K562 (cell line): ENCODE data around the gene SLC1A2. TPM values are rescaled to one million over a fixed set of nuclear protein-coding genes. Genes with fewer than 3 reads are reported as not detected.

ENCODE experiments used
- ATAC-seq: fragments of 200-7000 bp; cut with Tn5 transposase; 3 replicates; pipeline ENCODE4 v1.9.1; 2020; ENCODE audit warnings: moderate library complexity
- BruUV-seq: library from RNA; stranded (reverse); fragments of 400-500 nt; replicated peaks from 2 replicates; lab custom pipeline; 2021; lab: Mats Ljungman, UMichigan
- CTCF ChIA-PET: fragments of 300-600 bp; formaldehyde crosslinking; extraction: SDS; loops from one replicate; lab custom pipeline; 2021; ENCODE audit warnings: low intra/inter-chr PET ratio; lab: Yijun Ruan, JAX
- POLR2A ChIA-PET: fragments of 300-600, 350-650 bp; sonication (Branson Sonifier 250); formaldehyde crosslinking; extraction: SDS; loops from one replicate; lab custom pipeline; 2021; ENCODE audit warnings: antibody characterized with exemption, inconsistent platforms; lab: Yijun Ruan, JAX
- DNase-seq, 4 experiments: peaks; one replicate each; pipeline versions ENCODE4 v3.0.0 to v3.0.0-alpha.2; 2011 to 2018; ENCODE audit warnings: low spot score in 3 of 4, mixed read lengths in 3 of 4; ENCODE audit errors: extremely low read depth in 1 of 4
- FAIRE-seq: peaks from 2 replicates; lab custom pipeline; 2011; peaks lifted over from hg19 to GRCh38; lab: Jason Lieb, UNC
- H2AFZ ChIP-seq: 2 replicates; pipeline ENCODE4 v1.6.0; 2011; ENCODE audit warnings: low read depth, low read length, control low read depth, inconsistent platforms
- H3K27ac ChIP-seq: fragments of 200-600 bp; 3 replicates; pipeline ENCODE4 v1.8.0; 2011; ENCODE audit warnings: low read depth, mild to moderate bottlenecking, control low read depth, inconsistent platforms, low read length, moderate library complexity, mixed read lengths; ENCODE audit errors: extremely low read depth
- H3K27me3 ChIP-seq, 2 experiments: fragments of 300-600 bp in 1 of 2; 2 replicates in 1 of 2; 3 replicates in 1 of 2; pipeline versions ENCODE4 v1.6.0 to v1.8.0; 2011; ENCODE audit warnings: inconsistent platforms in 2 of 2, low read length in 2 of 2, mild to moderate bottlenecking in 1 of 2, mixed read lengths in 1 of 2, moderate library complexity in 1 of 2; ENCODE audit not compliant: control insufficient read depth in 2 of 2, insufficient read depth in 2 of 2
- H3K36me3 ChIP-seq: fragments of 300-600 bp; 3 replicates; pipeline ENCODE4 v1.8.0; 2011; ENCODE audit warnings: mild to moderate bottlenecking, low read length, inconsistent platforms; ENCODE audit not compliant: control insufficient read depth, insufficient read depth
- H3K4me1 ChIP-seq, 2 experiments: fragments of 200-600 bp in 1 of 2; replicated peaks in 1 of 2; 2 replicates in 1 of 2; 3 replicates in 1 of 2; pipeline versions ENCODE4 v1.5.1 to v1.8.0; 2011; ENCODE audit warnings: inconsistent platforms in 2 of 2, low read length in 2 of 2, mild to moderate bottlenecking in 1 of 2, mixed read lengths in 1 of 2, moderate library complexity in 1 of 2; ENCODE audit not compliant: control insufficient read depth in 2 of 2, insufficient read depth in 2 of 2
- H3K4me2 ChIP-seq: 2 replicates; pipeline ENCODE4 v1.6.1; 2011; ENCODE audit warnings: low read length, control low read depth, inconsistent platforms, mixed read lengths; ENCODE audit not compliant: insufficient read depth
- H3K4me3 ChIP-seq: fragments of 200-600 bp; sonication (generic), shearing (Covaris generic); 2 replicates; pipeline ENCODE4 v1.5.1; 2016; ENCODE audit warnings: control low read depth, inconsistent platforms
- H3K79me2 ChIP-seq: fragments of 200-600 bp; 3 replicates; pipeline ENCODE4 v1.8.0; 2011; ENCODE audit warnings: low read length, inconsistent platforms; ENCODE audit not compliant: control insufficient read depth, insufficient read depth
- H3K9ac ChIP-seq, 2 experiments: 2 replicates each; pipeline versions ENCODE4 v1.6.0 to v1.6.1; 2011; ENCODE audit warnings: low read depth in 2 of 2, low read length in 2 of 2, control low read depth in 1 of 2, inconsistent platforms in 1 of 2, mild to moderate bottlenecking in 1 of 2, mixed read lengths in 1 of 2; ENCODE audit not compliant: insufficient read depth in 1 of 2
- H3K9me1 ChIP-seq: one replicate; pipeline ENCODE4 v1.6.0; 2011; ENCODE audit warnings: inconsistent platforms, mild to moderate bottlenecking, low read length, moderate library complexity; ENCODE audit not compliant: control insufficient read depth, insufficient read depth
- H3K9me3 ChIP-seq: replicated peaks from 2 replicates; pipeline ENCODE4 v1.5.1; 2011; ENCODE audit warnings: low read depth, low read length, inconsistent platforms; ENCODE audit not compliant: control insufficient read depth, insufficient read depth
- H4K20me1 ChIP-seq: replicated peaks from 2 replicates; pipeline ENCODE4 v1.6.1; 2011; ENCODE audit warnings: low read length, inconsistent platforms, mixed read lengths; ENCODE audit not compliant: control insufficient read depth, insufficient read depth
- CBFB ChIP-seq: sonication (generic); formaldehyde crosslinking; IDR thresholded peaks from 2 replicates; pipeline ENCODE4 v1.4.0; 2020; ENCODE audit warnings: mild to moderate bottlenecking, missing genetic modification reagents
- CBX8 ChIP-seq: fragments of 200-600 bp; sonication (generic); IDR thresholded peaks from 2 replicates; pipeline ENCODE4 v1.6.1; 2012; ENCODE audit warnings: borderline replicate concordance, mixed run types, low read depth, mild to moderate bottlenecking, moderate library complexity, mixed read lengths, low read length, control low read depth, inconsistent platforms; ENCODE audit not compliant: poor library complexity, severe bottlenecking; ENCODE audit errors: extremely low read depth
- CREBBP ChIP-seq: IDR thresholded peaks from one replicate; pipeline ENCODE4 v1.6.1; 2012; ENCODE audit warnings: low read depth, mild to moderate bottlenecking, control low read depth, inconsistent platforms, low read length
- ELK1 ChIP-seq: sonication (generic); formaldehyde crosslinking; IDR thresholded peaks from 2 replicates; pipeline ENCODE4 v1.8.1; 2022; ENCODE audit warnings: missing genetic modification reagents
- EP300 ChIP-seq: IDR thresholded peaks from 2 replicates; pipeline ENCODE4 v1.6.1; 2012; ENCODE audit warnings: low read length, improper control_type of control experiment
- ESRRB ChIP-seq: fragments of 250-450 bp; sonication (Bioruptor Pico); IDR thresholded peaks from 2 replicates; pipeline ENCODE4 v1.5.0; 2020; ENCODE audit warnings: mild to moderate bottlenecking, moderate library complexity, borderline replicate concordance
- MEIS2 ChIP-seq: fragments of 450-650 bp; IDR thresholded peaks from 2 replicates; pipeline ENCODE4 v1.6.1; 2014; ENCODE audit warnings: mild to moderate bottlenecking; ENCODE audit not compliant: partially characterized antibody
- SP1 ChIP-seq: sonication (generic); formaldehyde crosslinking; IDR thresholded peaks from 2 replicates; pipeline ENCODE4 v1.8.1; 2022; ENCODE audit warnings: mild to moderate bottlenecking, missing genetic modification reagents
- XRCC4 ChIP-seq: IDR thresholded peaks from one replicate; pipeline ENCODE4 v1.6.1; 2011; ENCODE audit not compliant: insufficient read depth, insufficient read length; ENCODE audit errors: extremely low read depth
- ZNF75A ChIP-seq: fragments of 450-650 bp; formaldehyde crosslinking; IDR thresholded peaks from 2 replicates; pipeline ENCODE4 v1.4.0; 2020; ENCODE audit warnings: mild to moderate bottlenecking
- WGBS: fragments of 100-300 bp; shearing (Covaris generic); methylation state at CpG from one replicate; pipeline ENCODE4 v1.1.6; 2016; ENCODE audit warnings: low coverage, mixed read lengths; ENCODE audit not compliant: insufficient coverage; ENCODE audit errors: missing lambda C conversion rate; 5-methylcytosine and 5-hydroxymethylcytosine counted together
- in situ Hi-C: fragments of 300-500 bp; cut with MboI; formaldehyde crosslinking; loops from 4 replicates; pipeline ENCODE4 v1.15.0; 2018; ENCODE audit warnings: inconsistent platforms, mixed read lengths
- intact Hi-C: fragments of 100-400 bp; cut with micrococcal nuclease; formaldehyde crosslinking; loops from 2 replicates; pipeline ENCODE4 v1.14.2; 2022
- polyA plus RNA-seq, 8 experiments: library from polyadenylated mRNA; depleted of rRNA in 4 of 8; stranded (reverse) in 5 of 8; unstranded in 3 of 8; fragments of >200 nt; fragmentation: Nextera tagmentation in 2 of 8; fragmentation: Illumina TruSeq in 1 of 8; extraction: Ambion mirVana in 2 of 8; extraction: Trizol in 1 of 8; gene quantifications; 2 replicates each; pipeline versions ENCODE4 v1.2.1 to v1.2.3, GENCODE V29; 2011 to 2014; ENCODE audit warnings: inconsistent platforms in 1 of 8, missing spikeins in 1 of 8
- total RNA-seq, 7 experiments: library from RNA; depleted of rRNA in 6 of 7; stranded (reverse); fragments of >200 nt in 6 of 7; fragmentation: Illumina TruSeq in 2 of 7; extraction: Trizol in 2 of 7; gene quantifications; 2 replicates each; pipeline versions ENCODE4 v1.2.1 to v1.2.3, GENCODE V29; 2011 to 2021; ENCODE audit warnings: low replicate concordance in 1 of 7
- TF ChIP-seq, protein P1 (sequence below): sonication (generic); formaldehyde crosslinking; IDR thresholded peaks from 2 replicates; pipeline ENCODE4 v1.8.0; 2023; ENCODE audit warnings: missing genetic modification reagents, mild to moderate bottlenecking, borderline replicate concordance

The SLC1A2 gene
- total and polyA plus RNA-seq, 9 of the 15 experiments (the other 6 are each of a cell fraction or from before 2014, with no cell fraction given): 0.03 to 0.07 (median 0.04) TPM; not detected in 5

- 0% methylated on average over 3 of the region's 3 CpGs for WGBS
- TF ChIP-seq EP300 (no peak), CBX8 (no peak), ELK1 (CRISPR knock-in tag) (no peak), ZNF75A (CRISPR knock-in tag) (no peak), SP1 (CRISPR knock-in tag) (no peak), MEIS2 (no peak), CBFB (CRISPR knock-in tag) (no peak), XRCC4 (no peak), ESRRB (CRISPR knock-in tag) (no peak), CREBBP (no peak)
- TF ChIP-seq, protein P1, sequence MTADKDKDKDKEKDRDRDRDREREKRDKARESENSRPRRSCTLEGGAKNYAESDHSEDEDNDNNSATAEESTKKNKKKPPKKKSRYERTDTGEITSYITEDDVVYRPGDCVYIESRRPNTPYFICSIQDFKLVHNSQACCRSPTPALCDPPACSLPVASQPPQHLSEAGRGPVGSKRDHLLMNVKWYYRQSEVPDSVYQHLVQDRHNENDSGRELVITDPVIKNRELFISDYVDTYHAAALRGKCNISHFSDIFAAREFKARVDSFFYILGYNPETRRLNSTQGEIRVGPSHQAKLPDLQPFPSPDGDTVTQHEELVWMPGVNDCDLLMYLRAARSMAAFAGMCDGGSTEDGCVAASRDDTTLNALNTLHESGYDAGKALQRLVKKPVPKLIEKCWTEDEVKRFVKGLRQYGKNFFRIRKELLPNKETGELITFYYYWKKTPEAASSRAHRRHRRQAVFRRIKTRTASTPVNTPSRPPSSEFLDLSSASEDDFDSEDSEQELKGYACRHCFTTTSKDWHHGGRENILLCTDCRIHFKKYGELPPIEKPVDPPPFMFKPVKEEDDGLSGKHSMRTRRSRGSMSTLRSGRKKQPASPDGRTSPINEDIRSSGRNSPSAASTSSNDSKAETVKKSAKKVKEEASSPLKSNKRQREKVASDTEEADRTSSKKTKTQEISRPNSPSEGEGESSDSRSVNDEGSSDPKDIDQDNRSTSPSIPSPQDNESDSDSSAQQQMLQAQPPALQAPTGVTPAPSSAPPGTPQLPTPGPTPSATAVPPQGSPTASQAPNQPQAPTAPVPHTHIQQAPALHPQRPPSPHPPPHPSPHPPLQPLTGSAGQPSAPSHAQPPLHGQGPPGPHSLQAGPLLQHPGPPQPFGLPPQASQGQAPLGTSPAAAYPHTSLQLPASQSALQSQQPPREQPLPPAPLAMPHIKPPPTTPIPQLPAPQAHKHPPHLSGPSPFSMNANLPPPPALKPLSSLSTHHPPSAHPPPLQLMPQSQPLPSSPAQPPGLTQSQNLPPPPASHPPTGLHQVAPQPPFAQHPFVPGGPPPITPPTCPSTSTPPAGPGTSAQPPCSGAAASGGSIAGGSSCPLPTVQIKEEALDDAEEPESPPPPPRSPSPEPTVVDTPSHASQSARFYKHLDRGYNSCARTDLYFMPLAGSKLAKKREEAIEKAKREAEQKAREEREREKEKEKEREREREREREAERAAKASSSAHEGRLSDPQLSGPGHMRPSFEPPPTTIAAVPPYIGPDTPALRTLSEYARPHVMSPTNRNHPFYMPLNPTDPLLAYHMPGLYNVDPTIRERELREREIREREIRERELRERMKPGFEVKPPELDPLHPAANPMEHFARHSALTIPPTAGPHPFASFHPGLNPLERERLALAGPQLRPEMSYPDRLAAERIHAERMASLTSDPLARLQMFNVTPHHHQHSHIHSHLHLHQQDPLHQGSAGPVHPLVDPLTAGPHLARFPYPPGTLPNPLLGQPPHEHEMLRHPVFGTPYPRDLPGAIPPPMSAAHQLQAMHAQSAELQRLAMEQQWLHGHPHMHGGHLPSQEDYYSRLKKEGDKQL: no peak
- Histone ChIP-seq H3K9me3 (no peaks in the 10 kb centered on the region), H3K27ac (no peak overlapping the region), H4K20me1 (no peaks in the 10 kb centered on the region), H3K4me2 (no peak overlapping the region), H3K4me3 (no peak overlapping the region), H3K9me1 (no peaks in the 10 kb centered on the region), H3K79me2 (no peaks in the 10 kb centered on the region), H3K9ac (no peak overlapping the region), H3K36me3 (no peaks in the 10 kb centered on the region), H3K4me1 (no peaks in the 10 kb centered on the region), H2AFZ (no peak overlapping the region), H3K27me3 (peaks cover 11 to 14% of the 10 kb centered on the region in 2 experiments; a peak in 4 of 5 replicates)
- in situ Hi-C loops (no loop called here), intact Hi-C loops (no loop called here)
- ATAC-seq (no peak), FAIRE-seq (no peak), DNase-seq (no peak)
- POLR2A ChIA-PET: no interaction called here
- no TSS peak for BruUV-seq
- CTCF ChIA-PET: interaction anchor here (1.9 kb wide), 1 partner anchor 176 kb away, joined by 4 read pairs; no protein-coding TSS in a partner anchor
These were observed 5.8 kb downstream of the SLC1A2 start for GRCh38 chr11:35413598-35413997.
